ENCODE results near the gene TNFAIP3. TPM values are rescaled to one million over a fixed set of nuclear protein-coding genes. Genes with fewer than 3 reads are reported as not detected.

The TNFAIP3 gene
- total and polyA plus RNA-seq, 2 of the 8 experiments (the other 6 are each of a cell fraction or from before 2014, with no cell fraction given): 1.6 to 2.0 TPM

DNA sequence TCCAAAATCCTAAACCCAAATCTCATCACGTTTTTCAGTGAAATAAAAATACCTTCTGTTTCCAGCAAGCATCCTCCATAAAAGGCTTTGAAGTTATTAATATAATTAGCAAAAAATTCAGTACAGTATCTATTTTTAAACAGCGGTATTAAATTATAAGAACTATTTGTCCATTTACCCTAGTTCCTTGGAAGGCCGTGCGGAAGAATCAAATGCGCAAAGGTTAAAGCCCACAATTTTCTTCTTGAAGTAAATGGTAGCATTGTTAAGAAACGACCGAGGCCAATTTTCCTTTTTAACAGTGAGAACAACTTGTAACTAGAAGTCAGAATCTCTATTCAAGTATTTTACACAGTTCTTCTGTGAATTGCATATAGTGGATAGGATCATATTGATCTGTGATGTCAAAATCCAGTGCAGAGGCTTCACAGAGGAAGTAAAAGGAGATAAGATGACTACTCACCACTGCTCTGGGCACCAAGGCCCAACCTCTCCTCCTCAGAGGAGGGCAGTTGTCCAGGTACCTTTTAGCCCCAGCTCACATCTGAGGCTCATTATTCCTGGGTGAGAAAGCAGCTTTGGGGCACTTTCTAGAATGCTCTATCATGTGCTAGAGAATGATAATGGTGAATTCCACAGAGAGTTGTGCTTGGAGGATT, 36.3 kb downstream of the TNFAIP3 start:
- Histone ChIP-seq H3K4me2 (ENCODE audit: insufficient read depth in 1 of 2, low read depth in 2 of 2, low read length in 2 of 2) (no peak overlapping the region), H2BK20ac (ENCODE audit: low read length) (no peak overlapping the region), H4K8ac (ENCODE audit: extremely low read depth, insufficient read depth, low read length) (no peak overlapping the region), H2AFZ (ENCODE audit: low read length) (no peak overlapping the region), H2BK15ac (ENCODE audit: low read length) (no peak overlapping the region), H3K56ac (replicated peaks; ENCODE audit: insufficient read length, low read depth, low read length) (no peak overlapping the region), H2BK12ac (ENCODE audit: low read depth, low read length) (no peak overlapping the region), H3K18ac (ENCODE audit: extremely low read depth, low read length) (no peak overlapping the region), H3K79me2 (ENCODE audit: control insufficient read depth in 1 of 2, insufficient read depth in 2 of 2, low read length in 2 of 2) (no peaks in the 10 kb centered on the region), H3K23ac (ENCODE audit: insufficient read length) (no peak overlapping the region), H3K4me1 (replicated peaks in 1 of 4; ENCODE audit: control insufficient read depth in 3 of 4, insufficient read depth in 4 of 4, low read length in 3 of 4) (no peaks in the 10 kb centered on the region), H3K9ac (replicated peaks in 1 of 4; ENCODE audit: extremely low read depth in 1 of 4, low read depth in 3 of 4, low read length in 3 of 4) (no peak overlapping the region), H4K91ac (replicated peaks; ENCODE audit: insufficient read length, low read length) (no peak overlapping the region), H4K5ac (ENCODE audit: insufficient read length, low read depth, low read length) (no peak overlapping the region), H3K23me2 (ENCODE audit: low read depth, low read length) (peaks cover 1% of the 10 kb centered on the region; the same call in 1 of the 2 replicates), H4K20me1 (replicated peaks in 1 of 2; ENCODE audit: control insufficient read depth in 1 of 2, insufficient read depth in 2 of 2, low read length in 2 of 2) (no peaks in the 10 kb centered on the region), H3K4ac (replicated peaks; ENCODE audit: insufficient read length, low read depth, low read length) (no peak overlapping the region), H3K36me3 (ENCODE audit: control insufficient read depth in 2 of 4, insufficient read depth in 4 of 4, low read length in 3 of 4) (no peaks in the 10 kb centered on the region), H3K27ac (ENCODE audit: low read depth, low read length) (no peak overlapping the region), H2BK5ac (ENCODE audit: low read depth, low read length) (no peak overlapping the region), H3K14ac (ENCODE audit: insufficient read length) (no peak overlapping the region), H3K4me3 (ENCODE audit: extremely low read depth in 1 of 4, insufficient read depth in 2 of 4, low read depth in 3 of 4, low read length in 4 of 4) (no peak overlapping the region), H3K79me1 (ENCODE audit: low read depth, low read length) (no peaks in the 10 kb centered on the region), H3K9me3 (ENCODE audit: insufficient read depth in 2 of 2, low read depth in 1 of 2, low read length in 1 of 2) (no peaks in the 10 kb centered on the region), H2AK5ac (ENCODE audit: low read depth, low read length) (no peak overlapping the region), H3K27me3 (replicated peaks in 1 of 4; ENCODE audit: control insufficient read depth in 3 of 4, extremely low read depth in 1 of 4, insufficient read depth in 3 of 4, low read length in 3 of 4) (no peaks in the 10 kb centered on the region), H2BK120ac (replicated peaks; ENCODE audit: low read depth, low read length) (no peak overlapping the region)
- TF ChIP-seq YY1 (IDR thresholded peaks at IDR 0.05; ENCODE audit: low read depth, low read length) (no peak), TCF12 (IDR thresholded peaks at IDR 0.05; ENCODE audit: low read depth, low read length) (no peak)
- ChIA-PET POLR2A (ENCODE audit: partially characterized antibody) (no interaction called here), CTCF (ENCODE audit: partially characterized antibody) (no interaction called here)
- FAIRE-seq (no peak), DNase-seq (ENCODE audit: low read depth in 1 of 2, low spot score in 2 of 2) (no peak)
- 86 to 100% methylated on average over 1 to 7 of the region's 7 CpGs for WGBS, 2 experiments (ENCODE audit: extremely low coverage in 1 of 2, insufficient coverage in 1 of 2, insufficient read length in 1 of 2, insufficient replicate concordance in 2 of 2, low coverage in 1 of 2, low lambda C conversion rate in 2 of 2, missing lambda C conversion rate in 1 of 2)
